SIG-M5 treated with dmso at 0.1 percent for 504 hours (cell line): Measurements from ENCODE around the gene CACNA2D3.

Experiments used
- DNase-seq: peaks from one replicate; lab custom pipeline; 2025; ENCODE audit not compliant: unreplicated experiment; lab: John Stamatoyannopoulos, UW

The CACNA2D3 gene

DNA sequence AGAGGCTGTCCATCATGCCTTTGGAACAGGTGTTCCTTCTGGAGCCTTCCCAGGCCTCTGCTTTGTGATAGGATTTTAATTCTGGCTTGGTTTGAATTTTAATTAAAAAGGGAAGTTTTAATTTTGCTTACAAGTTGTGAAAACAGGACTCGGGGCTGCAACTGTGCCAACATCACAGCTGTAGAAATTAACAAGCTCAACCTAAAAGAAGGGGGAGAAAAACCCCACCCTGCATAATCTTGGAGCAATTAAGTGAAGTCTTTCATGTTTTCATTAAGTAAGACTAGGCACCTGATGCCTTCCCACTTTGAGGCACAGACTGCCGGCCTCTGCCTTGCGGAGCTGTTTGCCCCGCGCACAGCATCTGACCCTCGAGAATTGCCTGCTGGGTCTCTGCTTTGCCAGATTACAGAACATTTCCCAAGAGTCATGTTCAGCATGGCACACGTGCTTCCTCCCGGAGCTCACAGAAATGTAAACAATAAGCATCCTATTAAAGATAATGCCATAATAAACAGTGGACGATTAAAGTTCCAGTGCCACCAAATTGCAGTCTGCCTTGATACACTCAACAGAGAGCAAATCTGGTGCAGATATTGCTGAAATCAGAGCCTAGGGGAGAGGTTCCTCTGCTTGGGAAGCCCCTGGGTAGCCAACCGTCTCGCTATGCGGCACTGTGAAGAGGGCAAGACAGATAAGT lies 441.3 kb downstream of the CACNA2D3 start:
- no peak for DNase-seq

DNA sequence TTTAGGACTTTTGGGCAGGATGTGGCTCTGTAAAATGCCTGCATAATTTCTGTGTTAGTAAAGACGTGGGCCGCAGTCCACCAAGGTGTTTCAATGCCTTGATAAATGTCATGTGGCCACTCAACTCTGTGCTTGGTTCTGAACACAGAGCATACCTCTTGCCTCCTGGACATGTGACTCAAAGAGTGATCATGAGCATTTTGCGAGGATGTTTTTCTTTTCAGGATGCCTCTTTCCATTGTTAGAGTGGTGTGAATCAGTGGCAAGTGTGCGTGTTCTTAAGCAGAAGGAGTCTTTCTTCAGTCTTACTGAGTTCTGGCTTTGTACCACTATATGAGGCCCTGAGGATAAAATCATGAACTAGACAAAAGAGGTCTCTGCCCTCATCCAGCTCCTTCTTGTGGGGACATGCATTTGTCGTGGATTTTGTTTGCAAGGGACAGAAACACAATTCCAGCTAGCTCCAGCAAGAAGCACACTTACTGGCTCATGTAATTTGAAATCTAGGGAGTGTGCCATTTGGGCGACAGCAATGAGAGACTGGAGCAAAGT lies 442.1 kb downstream of the CACNA2D3 start:
- DNase-seq: no peak

DNA sequence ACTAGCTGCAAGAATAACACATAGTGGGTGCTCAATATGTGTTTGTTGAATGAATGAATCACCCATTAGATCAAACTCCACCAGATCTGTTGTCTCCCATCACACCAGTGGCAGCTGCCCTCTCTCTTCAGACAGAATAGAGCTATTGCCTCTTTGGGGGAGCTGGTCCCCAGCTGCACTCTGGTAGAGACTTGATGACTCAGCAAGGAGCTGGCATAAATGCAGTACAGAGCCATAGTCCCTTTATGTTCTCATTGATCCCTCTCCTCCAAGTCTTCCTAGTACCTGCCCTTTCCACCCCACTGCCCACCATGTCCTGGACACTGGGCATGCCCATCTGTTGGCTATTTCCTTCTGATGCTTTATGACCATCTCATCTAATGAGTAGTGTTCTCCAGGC lies 443.6 kb downstream of the CACNA2D3 start:
- no peak for DNase-seq

DNA sequence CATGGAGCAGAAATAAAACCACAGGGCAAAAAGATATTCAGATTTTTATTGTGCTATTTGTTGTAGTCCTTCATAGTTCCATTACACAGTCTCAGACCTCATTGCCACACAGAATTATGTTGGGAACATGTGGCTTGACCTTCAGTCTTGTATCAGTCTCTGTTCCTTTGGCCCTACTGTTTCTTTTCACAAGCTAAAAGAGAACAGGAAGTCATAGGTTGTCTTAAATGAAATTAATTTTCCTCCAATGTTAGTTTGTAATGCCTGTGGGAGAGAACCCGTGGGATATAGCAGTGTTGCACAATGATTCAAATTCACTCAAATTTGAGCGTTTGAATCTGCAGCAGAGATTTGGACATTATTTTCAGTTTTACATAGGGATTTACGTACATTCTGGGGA lies 445.6 kb downstream of the CACNA2D3 start:
- DNase-seq: no peak

DNA sequence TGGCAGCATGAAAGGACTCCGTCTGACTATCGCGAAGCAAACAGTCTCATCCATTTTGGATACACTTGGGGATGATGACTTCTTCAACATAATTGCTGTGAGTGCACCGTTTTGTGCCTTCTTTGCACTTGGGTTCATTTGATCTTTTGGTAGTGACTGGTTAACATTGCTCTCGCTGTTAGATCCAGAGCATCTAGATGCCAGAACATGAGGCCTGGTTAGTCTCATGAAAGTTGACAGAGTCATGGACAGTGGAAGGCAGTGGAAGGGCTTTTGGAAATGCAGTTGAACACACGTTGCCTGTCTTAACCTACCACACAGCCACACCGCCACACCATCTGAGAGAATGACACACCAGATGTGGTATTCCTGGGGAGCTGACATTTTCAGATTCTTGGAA lies 447.7 kb downstream of the CACNA2D3 start:
- DNase-seq: no peak

DNA sequence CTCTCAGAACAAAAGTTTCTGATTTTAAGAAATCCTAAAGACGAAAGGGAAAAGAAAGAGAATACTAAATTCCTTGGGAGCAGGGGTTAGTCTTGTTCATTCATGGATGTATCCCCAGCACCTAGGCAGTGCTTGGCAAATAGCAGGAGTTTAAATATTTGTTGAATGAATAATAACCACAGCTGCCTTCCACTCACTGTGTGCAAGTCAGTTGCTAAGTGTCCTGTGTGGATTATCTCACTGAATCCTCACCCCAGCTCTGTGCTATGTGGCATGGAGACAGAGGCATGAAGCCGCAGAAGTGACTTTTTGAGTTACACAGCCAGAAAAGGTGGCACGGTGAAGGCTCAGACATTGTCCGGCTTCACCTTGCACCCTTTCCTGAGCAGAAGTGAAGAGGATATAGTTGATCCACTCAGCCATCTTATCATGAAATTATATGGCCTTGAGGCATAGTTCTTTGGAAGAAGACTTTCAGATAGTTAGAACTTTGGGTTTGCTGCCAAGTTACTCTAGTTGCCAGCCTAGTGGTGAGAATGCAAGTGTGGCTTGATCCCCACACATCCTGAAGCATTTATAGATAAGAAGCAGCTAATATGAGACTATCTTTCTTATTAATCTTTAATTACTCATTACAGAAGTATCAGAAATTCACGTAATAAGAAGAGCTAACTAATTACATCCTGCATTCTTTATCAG lies 450.0 kb downstream of the CACNA2D3 start:
- no peak for DNase-seq

DNA sequence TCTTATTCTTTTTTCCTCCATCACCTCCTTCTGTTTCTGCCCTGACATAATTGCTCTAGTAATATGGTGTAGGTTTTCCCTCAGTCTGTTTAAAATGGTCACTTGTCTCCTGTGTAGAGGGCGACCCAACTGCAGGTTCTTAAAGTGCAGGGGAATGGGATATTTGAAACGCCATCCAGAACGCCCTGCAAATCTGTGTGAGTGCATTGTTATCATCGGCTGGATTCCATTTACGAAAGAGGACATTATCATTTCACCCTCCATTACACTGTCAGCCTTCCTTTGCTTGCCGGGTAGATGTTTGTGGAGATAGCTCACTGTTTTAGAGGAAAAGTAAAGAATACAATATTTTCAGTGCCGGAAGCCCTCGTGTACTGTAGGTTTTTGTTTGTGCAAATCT lies 451.5 kb downstream of the CACNA2D3 start:
- DNase-seq: no peak

DNA sequence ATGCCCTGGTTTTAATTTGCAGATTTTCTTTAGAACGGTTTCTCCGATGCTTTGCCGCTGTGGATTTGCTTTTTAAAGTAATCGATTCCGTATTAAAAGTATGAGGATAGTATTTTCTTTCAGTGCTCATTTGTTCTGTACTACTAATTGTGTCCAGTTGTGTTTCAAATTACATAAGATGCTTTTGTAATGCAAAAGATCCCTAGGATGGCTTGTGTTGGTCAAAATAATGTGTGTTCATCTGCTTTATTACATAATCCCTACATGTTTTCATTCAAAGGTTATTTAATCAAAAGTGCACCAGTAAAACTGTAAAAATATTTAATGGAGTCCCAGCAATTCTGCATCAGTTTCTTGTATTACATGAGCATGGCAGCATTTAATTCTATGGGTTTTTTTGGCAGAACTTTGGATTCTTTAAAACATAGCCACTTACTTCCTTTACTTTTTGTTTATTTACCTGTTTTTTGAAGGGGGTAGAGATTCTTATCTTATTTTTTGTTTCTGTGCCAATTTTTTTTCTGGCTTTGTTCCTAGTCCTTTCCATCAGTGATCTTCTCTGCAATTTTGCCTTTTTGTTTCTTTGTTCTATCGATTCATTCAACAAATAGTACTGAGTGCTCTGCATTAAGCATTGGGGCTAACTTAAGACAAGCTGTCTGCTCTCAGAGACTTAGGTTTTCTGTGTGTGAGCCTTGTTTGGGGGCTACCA lies 452.7 kb downstream of the CACNA2D3 start:
- no peak for DNase-seq

DNA sequence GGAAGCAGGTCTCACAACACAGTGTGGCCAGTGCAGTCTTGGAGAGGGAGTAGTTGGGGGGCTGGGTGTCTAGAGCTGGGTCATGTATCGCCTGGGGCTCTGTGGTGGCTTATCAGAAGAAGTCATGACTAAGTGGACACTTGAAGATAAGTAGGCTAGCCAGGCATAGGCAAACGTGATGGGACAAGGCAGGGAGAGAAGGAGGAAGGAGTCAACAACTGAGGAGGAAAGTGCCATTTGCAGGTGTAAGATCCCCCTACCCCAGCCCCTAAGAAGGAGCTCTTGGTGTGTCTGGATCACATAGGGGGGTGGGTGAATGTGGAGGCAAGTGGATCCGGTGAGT lies 453.2 kb downstream of the CACNA2D3 start:
- DNase-seq: no peak

DNA sequence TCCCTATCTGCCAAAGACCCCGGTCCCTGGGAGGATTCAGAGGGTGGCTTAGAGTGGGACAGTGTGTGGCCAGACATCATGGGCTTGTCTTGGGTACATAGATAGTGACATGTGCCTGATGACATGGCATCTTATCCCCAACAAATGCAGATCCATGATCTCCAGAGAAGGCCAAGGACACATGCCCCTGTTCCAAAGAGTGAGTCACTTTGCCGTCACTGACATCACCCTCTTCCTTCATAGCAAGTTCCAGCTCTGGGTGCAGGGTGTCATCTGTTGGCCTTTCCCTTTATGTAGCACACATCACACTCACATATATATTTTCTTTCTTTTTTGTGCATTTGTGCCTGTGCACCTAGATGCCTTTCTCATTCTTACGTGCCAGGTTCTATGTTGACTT lies 455.0 kb downstream of the CACNA2D3 start:
- DNase-seq: no peak

DNA sequence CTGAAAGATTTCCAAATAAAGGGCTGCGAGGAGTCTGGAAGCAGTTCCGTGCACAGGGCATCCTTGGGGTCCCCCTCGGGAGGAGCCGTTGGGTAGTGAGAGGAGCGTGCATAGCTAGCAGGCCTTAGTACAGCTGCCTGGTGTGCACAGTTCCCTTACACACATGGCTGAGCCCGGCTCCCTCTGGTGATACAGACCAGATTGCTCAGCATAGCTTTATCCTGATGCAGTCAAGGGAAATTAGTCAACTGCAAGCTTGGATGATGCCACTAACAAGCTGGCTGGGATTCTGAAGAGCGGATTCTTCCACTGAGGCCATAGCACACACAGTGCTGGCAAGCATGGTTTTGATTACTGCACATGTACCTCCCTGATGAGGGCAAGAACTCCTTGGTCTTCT lies 456.1 kb downstream of the CACNA2D3 start:
- DNase-seq: no peak

DNA sequence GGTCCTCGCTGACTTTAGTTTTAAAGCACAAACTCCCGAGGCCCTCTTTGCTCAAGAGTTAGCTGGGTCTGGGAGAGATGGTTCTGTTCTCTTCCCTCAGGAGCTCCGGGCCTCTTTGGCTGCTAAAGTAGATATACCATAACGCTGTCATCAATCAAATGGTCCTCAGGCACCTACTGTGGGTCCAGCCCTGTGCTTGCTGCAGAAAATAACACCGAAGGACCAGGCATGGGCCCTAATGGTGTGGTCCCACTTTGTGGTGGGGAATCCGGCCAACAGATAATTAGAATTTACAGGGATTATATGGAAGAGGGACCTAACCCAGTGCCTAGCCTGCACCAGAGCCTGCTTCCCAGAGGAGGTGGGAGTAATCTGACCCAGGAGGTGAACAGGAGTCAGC lies 458.1 kb downstream of the CACNA2D3 start:
- no peak for DNase-seq

DNA sequence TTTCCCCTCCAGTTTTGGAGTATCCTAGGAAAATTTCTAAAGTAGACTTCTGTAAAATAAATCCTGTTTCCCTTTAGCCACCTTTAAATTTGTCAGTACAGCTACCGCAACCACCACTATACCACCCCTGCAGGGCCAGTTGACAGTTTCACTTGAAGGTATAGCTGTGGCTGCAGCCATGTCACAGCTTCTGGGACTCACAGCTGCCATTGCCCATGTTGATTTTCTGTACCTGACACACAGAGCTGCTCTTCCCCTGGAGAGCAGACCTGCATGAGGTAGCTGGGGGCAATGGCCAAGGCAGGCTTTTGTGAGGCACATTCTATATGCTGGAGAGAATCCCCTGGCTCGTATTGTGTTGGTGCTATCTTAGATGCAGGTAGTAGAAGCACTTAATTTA lies 460.1 kb downstream of the CACNA2D3 start:
- no peak for DNase-seq

DNA sequence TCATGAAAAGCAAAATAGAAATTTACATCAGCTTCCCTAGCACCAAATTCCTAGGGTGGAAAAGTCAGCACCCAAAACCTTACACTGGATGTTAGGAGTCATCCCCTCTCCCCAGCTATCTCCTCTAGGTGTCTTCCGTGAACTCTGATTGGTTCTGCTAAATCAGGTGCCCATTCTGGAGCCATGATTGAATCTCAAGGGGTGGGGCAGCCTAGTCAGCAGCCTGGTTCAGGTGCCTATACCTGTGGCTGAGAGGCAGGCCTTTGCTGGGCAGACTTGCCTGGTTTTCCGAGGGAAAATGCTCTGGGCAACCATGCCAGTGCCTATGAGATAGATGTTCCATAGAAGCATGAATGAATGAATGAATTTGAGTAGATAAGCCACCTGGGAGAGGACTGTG lies 468.8 kb downstream of the CACNA2D3 start:
- no peak for DNase-seq

DNA sequence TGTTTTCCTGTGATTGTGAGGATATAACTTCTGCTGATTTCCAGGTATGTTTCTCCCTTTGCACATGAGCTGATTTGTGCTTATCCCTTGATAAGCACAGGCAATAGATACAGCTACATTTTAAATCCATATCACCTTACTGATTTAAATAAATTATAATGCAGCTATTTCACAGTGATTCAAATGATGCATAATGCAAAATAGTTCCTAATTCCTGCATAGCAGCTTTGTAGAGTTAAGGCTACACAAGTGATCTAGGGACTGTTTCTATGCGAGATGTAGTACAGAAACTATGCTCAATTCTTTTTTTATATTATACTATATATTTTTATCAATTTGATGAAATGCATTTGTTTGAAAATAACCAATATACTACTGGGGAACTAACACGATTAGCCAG lies 471.3 kb downstream of the CACNA2D3 start:
- DNase-seq: no peak

DNA sequence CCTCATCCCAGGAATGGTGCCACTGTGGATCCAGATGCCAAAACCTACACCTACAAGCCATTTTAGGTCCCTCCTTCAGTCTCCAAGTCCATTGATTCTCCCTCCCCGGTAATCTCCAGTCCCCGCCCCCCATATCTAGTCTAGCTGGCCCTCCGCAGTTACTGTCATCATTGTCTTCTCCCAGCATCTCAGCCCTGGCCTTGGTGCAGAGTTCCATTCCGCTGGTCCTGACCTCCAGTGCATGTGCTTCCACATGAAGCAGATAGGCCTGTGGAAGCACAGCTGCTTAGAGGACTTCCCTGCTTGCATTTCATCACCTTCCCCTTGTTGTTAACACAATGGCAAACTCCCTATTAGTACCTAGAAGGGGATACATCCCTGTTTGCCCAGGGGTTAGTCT lies 473.7 kb downstream of the CACNA2D3 start:
- no peak for DNase-seq

DNA sequence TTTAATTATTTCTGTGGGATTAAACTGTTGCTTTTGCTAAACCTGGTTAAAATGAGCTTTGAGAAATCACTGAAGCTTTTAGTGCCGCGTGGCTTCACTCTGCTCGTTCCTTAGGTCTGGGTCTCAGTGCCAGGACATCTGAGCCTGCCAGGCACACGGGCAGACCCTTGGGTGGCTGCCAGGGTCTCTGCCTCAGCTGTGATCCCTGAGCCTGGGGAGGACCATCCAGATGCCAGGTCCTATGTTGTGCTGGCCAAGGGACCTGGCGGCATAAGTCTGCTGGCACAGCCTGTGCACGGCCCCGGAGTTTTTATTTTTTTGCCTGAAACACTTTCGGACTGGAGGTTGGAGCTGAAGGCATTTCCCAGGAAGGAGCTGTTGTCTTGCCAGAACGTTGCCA lies 477.4 kb downstream of the CACNA2D3 start:
- DNase-seq: no peak

DNA sequence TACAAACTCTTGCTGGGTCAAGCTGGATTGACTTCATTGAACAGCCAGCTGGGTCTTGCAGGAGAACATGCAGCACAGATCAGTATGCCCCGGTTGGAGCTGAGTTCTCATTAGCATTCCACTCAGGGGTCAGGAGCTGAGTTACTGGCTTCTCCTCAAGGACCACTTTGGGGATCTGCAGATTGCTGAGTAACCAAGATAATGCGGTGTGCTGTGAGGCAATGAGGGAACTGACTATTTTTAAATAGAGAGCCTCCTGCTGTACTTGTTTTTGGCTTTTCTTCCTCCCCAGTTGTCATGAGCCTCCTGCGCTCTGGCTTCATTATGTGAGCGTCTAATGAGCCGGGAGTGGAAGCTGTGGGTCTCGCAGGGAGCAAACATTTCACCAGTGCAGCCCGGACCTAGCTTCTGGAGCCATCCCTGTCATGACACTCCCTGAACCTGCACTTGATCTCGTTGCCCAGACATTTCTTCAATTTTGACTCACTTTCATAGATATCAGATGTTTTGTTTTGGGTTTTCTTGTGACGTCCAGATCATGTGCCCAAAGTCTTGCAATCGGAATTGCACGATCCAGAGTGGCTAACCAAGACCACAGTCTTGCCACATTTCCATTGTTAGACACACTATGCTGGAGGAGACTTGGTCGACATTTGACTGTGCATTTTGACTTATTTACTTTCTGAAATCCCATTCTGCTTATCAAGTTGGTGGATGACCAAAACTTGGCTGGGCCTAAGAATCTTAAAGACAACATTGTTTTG lies 478.3 kb downstream of the CACNA2D3 start:
- no peak for DNase-seq

DNA sequence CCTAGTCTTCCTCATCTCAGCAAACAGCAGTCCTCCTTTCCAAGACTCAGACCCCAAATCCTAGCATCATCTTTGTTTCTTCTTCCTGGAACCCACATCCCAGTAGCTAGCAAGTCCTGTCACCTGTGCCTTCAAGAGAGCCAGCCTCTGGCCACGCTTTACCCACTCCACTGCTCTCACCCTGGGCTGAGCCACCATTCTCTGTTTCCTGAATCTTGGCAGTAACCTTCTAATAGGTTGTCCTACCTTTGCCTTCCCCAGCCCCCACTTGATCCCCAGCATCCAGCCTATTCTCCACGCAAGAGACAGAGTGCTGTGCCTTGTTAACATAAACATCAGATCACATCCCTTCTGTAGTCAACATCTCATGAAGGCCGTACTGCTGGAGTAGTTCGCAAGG lies 482.1 kb downstream of the CACNA2D3 start:
- no peak for DNase-seq

DNA sequence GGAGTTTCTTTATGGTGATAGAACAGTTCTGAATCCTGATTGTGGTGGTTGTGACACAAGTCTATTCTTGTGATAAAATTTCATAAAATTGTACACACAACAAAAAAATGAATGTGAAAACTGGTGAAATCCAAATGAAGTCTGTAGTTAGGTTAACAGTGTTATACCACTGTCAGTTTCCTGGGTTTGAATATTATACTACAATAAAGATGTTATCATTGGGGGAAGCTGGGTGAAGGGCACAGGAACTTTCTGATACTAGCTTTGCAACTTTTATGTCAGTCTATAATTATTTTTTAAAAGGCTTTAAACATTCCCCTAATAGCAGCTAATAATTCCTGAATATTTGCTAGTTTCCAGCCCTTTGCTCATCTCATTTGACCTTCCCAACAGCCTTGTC lies 485.7 kb downstream of the CACNA2D3 start:
- no peak for DNase-seq

DNA sequence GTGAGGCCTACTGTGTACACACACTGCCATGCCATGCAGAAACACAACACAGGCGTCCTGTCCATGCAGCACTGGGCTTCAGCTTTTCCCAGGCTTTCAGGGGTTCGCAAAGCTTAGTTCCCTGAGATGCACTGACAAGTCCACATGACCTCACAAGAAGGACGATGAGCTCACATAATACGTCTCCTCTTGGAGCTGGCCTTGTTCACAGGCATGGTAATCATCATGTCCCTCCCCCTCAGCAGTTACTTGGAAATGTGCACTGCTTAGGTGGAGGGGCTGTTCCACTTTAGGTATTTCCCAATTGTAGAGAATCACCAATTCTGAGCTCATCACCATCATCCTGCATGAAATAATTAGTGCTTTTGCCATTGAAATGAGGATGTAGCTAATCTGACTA lies 496.7 kb downstream of the CACNA2D3 start:
- DNase-seq: no peak
